Aorta (tissue), 5 donors: ENCODE measurements around the gene SLC25A12. TPM values are rescaled to one million over a fixed set of nuclear protein-coding genes. Genes with fewer than 3 reads are reported as not detected.

Source experiments
- ATAC-seq: fragments of 200-7000 bp; cut with Tn5 transposase; one replicate; pipeline ENCODE4 v1.9.1; 2022; ENCODE audit warnings: moderate library complexity; ENCODE audit not compliant: low FRiP score
- DNase-seq, 2 donors: peaks; one replicate each; pipeline ENCODE4 v3.0.0-alpha.2; 2020
- H3K27ac ChIP-seq, 2 donors: one replicate each; pipeline ENCODE4 v1.5.1; 2013; ENCODE audit warnings: low read length in 2 of 2, mild to moderate bottlenecking in 2 of 2, moderate library complexity in 2 of 2, control low read depth in 1 of 2, inconsistent platforms in 1 of 2, low read depth in 1 of 2
- H3K27me3 ChIP-seq, 2 donors: one replicate each; pipeline ENCODE4 v1.6.1; 2013; ENCODE audit warnings: control low read depth in 1 of 2, low read length in 1 of 2, mild to moderate bottlenecking in 1 of 2, moderate library complexity in 1 of 2; ENCODE audit not compliant: insufficient read depth in 2 of 2, control insufficient read depth in 1 of 2
- H3K36me3 ChIP-seq, 2 donors: one replicate each; pipeline ENCODE4 v1.6.1; 2013; ENCODE audit warnings: control low read depth in 1 of 2, low read length in 1 of 2, mild to moderate bottlenecking in 1 of 2; ENCODE audit not compliant: insufficient read depth in 2 of 2, control insufficient read depth in 1 of 2
- H3K4me1 ChIP-seq, 2 donors: one replicate each; pipeline ENCODE4 v1.6.1; 2013; ENCODE audit warnings: low read length in 2 of 2, control low read depth in 1 of 2, mild to moderate bottlenecking in 1 of 2, moderate library complexity in 1 of 2; ENCODE audit not compliant: insufficient read depth in 2 of 2, control insufficient read depth in 1 of 2
- H3K4me3 ChIP-seq, 2 donors: one replicate each; pipeline ENCODE4 v1.5.1; 2013; ENCODE audit warnings: low read length in 2 of 2, control low read depth in 1 of 2, mild to moderate bottlenecking in 1 of 2
- H3K9me3 ChIP-seq: one replicate; pipeline ENCODE4 v1.6.1; 2013; ENCODE audit warnings: mild to moderate bottlenecking, low read length; ENCODE audit not compliant: control insufficient read depth
- WGBS, 2 donors: extraction: QIAGEN DNeasy Blood & Tissue Kit; methylation state at CpG; one replicate each; pipeline ENCODE4 v1.1.7; 2013; 5-methylcytosine and 5-hydroxymethylcytosine counted together
- intact Hi-C, 2 donors: fragments of 100-400 bp; cut with DNase I; formaldehyde crosslinking; loops; one replicate each; pipeline versions ENCODE4 v1.14.2 to v1.15.0; 2022
- polyA plus RNA-seq, 2 donors: library from polyadenylated mRNA; stranded (reverse); fragments of 200-250 nt; gene quantifications; one replicate each; pipeline ENCODE4 v1.2.3, GENCODE V29; 2013
- total RNA-seq, 2 donors: library from RNA; stranded (reverse); fragmentation: NEBNext Ultra II Directional; extraction: Animal tissue kit (Norgen Biotek cat#: 25700); gene quantifications; one replicate each; pipeline ENCODE4 v1.2.1, GENCODE V29; 2021
- donor health status: healthy with polysubstance abuse.
- donor health status: Bipolar disorder and iron deficiency.
- donor health status: DM: no; HTN: no; CAD: no.
- donor health status: DM: no; HTN: no; CAD: no.
- donor health status: DM: yes; HTN: yes; CAD: no.

The SLC25A12 gene
- total and polyA plus RNA-seq, 4 donors: 10.8 to 34.6 (median 25.9) TPM

- Histone ChIP-seq H3K9me3 (no peaks in the 10 kb centered on the region), H3K36me3 (peaks cover 2% of the 10 kb centered on the region in 2 donors), H3K27ac (no peak overlapping the region), H3K4me1 (no peaks in the 10 kb centered on the region), H3K27me3 (no peaks in the 10 kb centered on the region), H3K4me3 (no peak overlapping the region)
- WGBS, 2 donors: 96 to 100% methylated on average over 1 of the region's 1 CpG
- intact Hi-C loops: no loop called here
- ATAC-seq (no peak), DNase-seq (no peak)
Observed at GRCh38 chr2:171754254-171754939, 139.6 kb downstream of the SLC25A12 start.

- Histone ChIP-seq H3K9me3 (no peaks in the 10 kb centered on the region), H3K27ac (no peak overlapping the region), H3K27me3 (no peaks in the 10 kb centered on the region), H3K4me1 (no peaks in the 10 kb centered on the region), H3K36me3 (peaks cover 6 to 8% of the 10 kb centered on the region in 2 donors), H3K4me3 (no peak overlapping the region)
- 89 to 90% methylated on average over 3 of the region's 3 CpGs for WGBS, 2 donors
- intact Hi-C loops: no loop called here
- DNase-seq: no peak
- ATAC-seq: no peak
Observed at GRCh38 chr2:171747371-171747770, 146.7 kb downstream of the SLC25A12 start.

DNA sequence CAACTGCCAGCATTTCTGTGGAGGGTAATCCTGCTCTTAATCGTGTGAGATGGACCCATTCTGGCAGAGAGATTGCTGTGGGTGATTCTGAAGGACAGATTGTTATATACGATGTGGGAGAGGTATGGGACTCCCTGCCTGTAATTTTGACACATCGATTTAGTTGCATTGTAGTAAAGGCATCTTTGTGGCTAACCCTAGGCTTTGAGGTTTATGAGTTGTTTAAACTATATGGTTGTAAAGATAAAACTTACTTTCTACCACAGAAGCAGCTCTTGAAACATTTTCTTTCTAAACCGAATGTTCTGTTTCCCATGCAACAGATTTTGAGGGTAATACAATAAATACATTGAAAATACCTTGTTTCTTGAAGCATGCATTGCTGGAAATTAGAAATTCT, 148.2 kb downstream of the SLC25A12 start:
- H3K27ac ChIP-seq: no peak overlapping the region
- no peak for DNase-seq
- H3K4me3 ChIP-seq: no peak overlapping the region
- intact Hi-C loops: no loop called here
- no peaks in the 10 kb centered on the region for H3K27me3 ChIP-seq
- no peaks in the 10 kb centered on the region for H3K9me3 ChIP-seq
- 85 to 88% methylated on average over 4 of the region's 4 CpGs for WGBS, 2 donors
- peaks cover 5 to 6% of the 10 kb centered on the region in 2 donors for H3K36me3 ChIP-seq
- H3K4me1 ChIP-seq: no peaks in the 10 kb centered on the region
- no peak for ATAC-seq

DNA sequence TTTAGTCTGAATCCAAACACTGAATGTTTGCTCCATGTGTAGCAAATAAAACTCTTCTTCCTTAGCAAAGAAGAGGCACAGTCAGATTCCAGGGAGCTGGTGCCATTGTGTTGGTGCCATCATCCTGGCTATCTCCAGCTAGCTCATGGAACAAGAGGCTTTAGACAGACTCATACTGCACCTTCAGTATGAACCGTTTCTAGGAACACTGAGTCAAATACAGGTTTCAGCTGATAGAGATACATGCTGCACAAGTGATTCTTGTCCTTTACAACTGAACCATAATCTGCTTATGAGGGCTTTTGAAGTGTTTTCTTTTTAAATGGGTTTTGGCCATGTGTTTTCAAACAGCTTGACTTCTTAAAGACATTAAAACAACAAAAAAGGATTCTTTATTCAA, 148.9 kb downstream of the SLC25A12 start:
- peaks cover 3 to 5% of the 10 kb centered on the region in 2 donors for H3K36me3 ChIP-seq
- WGBS, 2 donors: 77 to 82% methylated on average over 1 of the region's 1 CpG

DNA sequence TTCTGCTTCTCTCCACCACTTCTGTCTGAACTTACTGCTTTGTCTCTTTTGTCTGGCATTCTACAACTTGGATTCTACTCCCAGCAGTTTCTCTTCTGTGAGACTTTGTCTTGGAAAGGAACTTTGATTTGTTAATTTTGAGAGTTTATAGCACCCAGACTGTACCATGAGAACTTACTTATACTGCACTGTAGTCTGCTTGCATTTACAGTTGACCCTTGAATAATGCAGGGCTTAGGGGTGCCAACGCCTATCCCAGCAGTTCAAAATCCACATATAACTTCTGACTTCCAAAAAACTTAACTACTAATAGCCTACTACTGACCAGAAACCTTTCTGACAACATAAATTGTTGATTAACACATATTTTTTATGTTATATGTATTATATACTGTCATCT, 151.3 kb downstream of the SLC25A12 start:
- H3K36me3 ChIP-seq: peaks cover 3 to 5% of the 10 kb centered on the region in 2 donors
- H3K9me3 ChIP-seq: no peaks in the 10 kb centered on the region
- H3K27me3 ChIP-seq: no peaks in the 10 kb centered on the region
- no peak overlapping the region for H3K27ac ChIP-seq
- intact Hi-C loops: no loop called here
- H3K4me1 ChIP-seq: no peaks in the 10 kb centered on the region
- H3K4me3 ChIP-seq: no peak overlapping the region
- DNase-seq: no peak
- 78 to 84% methylated on average over 1 of the region's 1 CpG for WGBS, 2 donors
- ATAC-seq: no peak

More for the DNA sequence above, 148.9 kb downstream of the SLC25A12 start:
- Histone ChIP-seq H3K27me3 (no peaks in the 10 kb centered on the region), H3K4me1 (no peaks in the 10 kb centered on the region), H3K27ac (no peak overlapping the region), H3K9me3 (no peaks in the 10 kb centered on the region), H3K4me3 (no peak overlapping the region)
- intact Hi-C loops: no loop called here
- DNase-seq (no peak), ATAC-seq (no peak)

DNA sequence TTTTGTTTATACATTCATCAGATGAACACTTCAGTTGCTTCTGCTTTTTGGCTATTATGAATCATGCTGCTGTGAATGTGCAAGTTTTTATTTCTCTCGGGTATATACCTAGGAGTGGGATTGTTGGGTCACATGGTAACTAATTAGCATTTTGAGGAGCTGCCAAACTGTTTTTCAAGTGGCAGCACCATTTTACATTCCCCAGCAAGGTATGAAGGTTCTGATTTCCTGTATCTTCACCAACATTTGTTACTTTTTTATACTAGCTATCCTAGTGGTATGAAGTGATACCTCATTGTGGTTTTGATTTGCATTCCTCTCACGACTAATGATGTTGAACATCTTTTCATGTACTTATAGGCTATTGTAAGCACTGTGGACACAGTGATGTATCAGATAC, 152.9 kb downstream of the SLC25A12 start:
- DNase-seq: no peak
- H3K27me3 ChIP-seq: no peaks in the 10 kb centered on the region
- H3K36me3 ChIP-seq: peaks cover 3 to 6% of the 10 kb centered on the region in 2 donors
- no peaks in the 10 kb centered on the region for H3K4me1 ChIP-seq
- no peak overlapping the region for H3K27ac ChIP-seq
- WGBS, 2 donors: 74 to 80% methylated on average over 2 of the region's 2 CpGs
- ATAC-seq: no peak
- no peaks in the 10 kb centered on the region for H3K9me3 ChIP-seq
- intact Hi-C loops: no loop called here
- H3K4me3 ChIP-seq: no peak overlapping the region

DNA sequence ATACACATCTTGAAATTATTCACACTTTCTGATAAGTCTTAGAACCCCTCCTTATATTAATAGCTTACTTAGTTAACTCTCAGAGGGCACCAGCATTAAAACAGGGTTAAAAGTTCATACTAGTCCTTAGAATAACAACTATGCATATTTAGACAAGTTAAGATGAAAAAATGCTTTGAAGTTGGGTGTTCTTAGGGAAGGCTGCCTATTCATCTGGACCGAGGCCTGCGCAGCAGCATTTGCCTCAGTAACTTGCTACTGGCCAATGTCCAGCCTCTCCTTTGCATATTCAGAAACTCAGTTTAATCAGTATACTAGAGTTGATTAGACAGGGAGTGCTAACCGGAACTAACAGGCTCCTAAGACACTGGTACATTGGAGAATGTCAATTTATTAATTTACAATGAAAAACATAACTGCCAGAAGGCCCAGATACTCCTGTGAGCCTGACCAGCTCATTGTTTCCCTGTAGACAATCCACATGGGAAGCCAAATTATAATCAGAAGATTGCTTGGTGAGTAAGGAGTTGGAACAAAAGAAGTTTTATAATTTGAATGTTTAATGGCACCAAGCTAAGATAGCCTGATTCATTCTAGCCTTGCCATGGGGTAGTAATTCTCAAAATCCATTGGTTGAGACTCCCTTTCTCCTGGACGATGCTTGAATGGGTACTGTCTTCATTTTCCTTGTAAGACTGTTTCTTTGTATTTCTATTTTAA, 157.9 kb downstream of the SLC25A12 start:
- H3K4me1 ChIP-seq: no peaks in the 10 kb centered on the region
- ATAC-seq (no peak), DNase-seq (no peak)
- H3K4me3 ChIP-seq: no peak overlapping the region
- intact Hi-C loops: no loop called here
- H3K9me3 ChIP-seq: no peaks in the 10 kb centered on the region
- 78 to 86% methylated on average over 4 of the region's 4 CpGs for WGBS, 2 donors
- peaks cover 6 to 8% of the 10 kb centered on the region in 2 donors for H3K36me3 ChIP-seq
- no peak overlapping the region for H3K27ac ChIP-seq
- H3K27me3 ChIP-seq: no peaks in the 10 kb centered on the region
